Cardiac muscle cell (in vitro differentiated cells and primary cell): ENCODE data around the gene RBM24. TPM values are rescaled to one million over a fixed set of nuclear protein-coding genes. Genes with fewer than 3 reads are reported as not detected.
"Not testable (repeated sequence)": the region's sequence is repeated elsewhere in the genome, so short reads cannot be mapped to it uniquely, and the experiment has no call there.

Source experiments
- DNase-seq, 2 donors: peaks; one replicate each; pipeline versions ENCODE4 v3.0.0 to v3.0.0-alpha.2; 2010 to 2017; ENCODE audit warnings: low read depth in 1 of 2, low spot score in 1 of 2
- H3K27ac ChIP-seq: fragments of 200-600 bp; sonication (generic); 2 replicates; pipeline ENCODE4 v1.5.1; 2016
- H3K27me3 ChIP-seq: fragments of 200-600 bp; sonication (generic); 2 replicates; pipeline ENCODE4 v1.6.0; 2016; ENCODE audit warnings: control low read depth
- H3K36me3 ChIP-seq: fragments of 200-600 bp; sonication (generic); 2 replicates; pipeline ENCODE4 v1.5.1; 2016; ENCODE audit warnings: control low read depth
- H3K4me1 ChIP-seq: fragments of 200-600 bp; sonication (generic); 2 replicates; pipeline ENCODE4 v1.8.1; 2017; ENCODE audit warnings: low read depth, mild to moderate bottlenecking, mixed run types
- H3K4me3 ChIP-seq: fragments of 200-600 bp; sonication (generic); 2 replicates; pipeline ENCODE4 v1.5.1; 2016; ENCODE audit warnings: mild to moderate bottlenecking
- H3K9me3 ChIP-seq: fragments of 200-600 bp; sonication (generic); 2 replicates; pipeline ENCODE4 v1.5.1; 2017; ENCODE audit warnings: low read depth, mild to moderate bottlenecking, control low read depth
- polyA plus RNA-seq: library from polyadenylated mRNA; unstranded; fragments of >200 nt; fragmentation: Nextera tagmentation; extraction: Ambion mirVana; gene quantifications from 2 replicates; pipeline ENCODE4 v1.2.1, GENCODE V29; 2016
- total RNA-seq: library from RNA; depleted of rRNA; stranded (reverse); fragments of >200 nt; gene quantifications from 2 replicates; pipeline ENCODE4 v1.2.3, GENCODE V29; 2016
- TF ChIP-seq, protein P1 (sequence below): IDR thresholded peaks from 2 replicates; pipeline ENCODE4 v1.5.1; 2012; ENCODE audit warnings: low read depth, mild to moderate bottlenecking, low read length

Gene RBM24
- total and polyA plus RNA-seq, 2 experiments from 2014 or later, result 190 to 316 TPM

DNA sequence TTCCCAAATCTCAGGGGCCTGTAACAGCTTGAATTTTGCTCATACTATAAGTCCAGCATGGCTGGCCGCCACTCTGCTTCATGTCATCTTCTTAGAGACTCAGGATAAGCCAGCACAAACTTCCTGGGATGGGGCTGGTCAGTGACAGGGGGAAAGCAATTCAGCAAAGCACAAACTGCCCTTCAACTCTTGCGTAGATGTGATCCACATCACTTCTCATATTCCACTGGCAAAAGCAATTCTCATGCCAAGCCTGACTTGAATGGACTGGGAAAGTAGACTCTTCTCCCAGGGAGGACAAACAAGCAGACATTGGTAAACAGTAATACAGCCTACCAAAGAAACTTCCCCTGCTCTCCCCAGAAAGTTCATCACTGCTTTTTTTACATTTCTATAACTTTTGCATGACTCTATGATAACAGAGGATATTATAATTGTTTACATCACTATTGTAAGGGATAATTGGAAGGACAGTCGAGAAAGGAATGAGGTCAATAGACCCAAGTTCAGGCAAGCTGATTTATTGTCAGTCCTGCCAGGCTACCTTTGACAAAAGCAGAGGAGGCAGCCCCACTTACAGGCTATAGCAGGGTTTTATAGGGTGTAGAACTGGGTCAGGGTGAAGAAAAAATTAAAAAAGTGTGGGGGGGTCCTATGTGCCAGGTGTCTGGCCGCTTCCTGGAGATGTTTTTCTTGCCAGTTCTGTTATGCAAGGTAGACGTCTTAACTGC lies 37.4 kb downstream of the RBM24 start:
- no peaks in the 10 kb centered on the region for H3K36me3 ChIP-seq
- peaks cover 4% of the 10 kb centered on the region for H3K4me1 ChIP-seq
- no peak overlapping the region for H3K27ac ChIP-seq
- no peaks in the 10 kb centered on the region for H3K27me3 ChIP-seq
- no peaks in the 10 kb centered on the region for H3K9me3 ChIP-seq
- DNase-seq, result no peak
- H3K4me3 ChIP-seq, result no peak overlapping the region
- TF ChIP-seq, protein P1, sequence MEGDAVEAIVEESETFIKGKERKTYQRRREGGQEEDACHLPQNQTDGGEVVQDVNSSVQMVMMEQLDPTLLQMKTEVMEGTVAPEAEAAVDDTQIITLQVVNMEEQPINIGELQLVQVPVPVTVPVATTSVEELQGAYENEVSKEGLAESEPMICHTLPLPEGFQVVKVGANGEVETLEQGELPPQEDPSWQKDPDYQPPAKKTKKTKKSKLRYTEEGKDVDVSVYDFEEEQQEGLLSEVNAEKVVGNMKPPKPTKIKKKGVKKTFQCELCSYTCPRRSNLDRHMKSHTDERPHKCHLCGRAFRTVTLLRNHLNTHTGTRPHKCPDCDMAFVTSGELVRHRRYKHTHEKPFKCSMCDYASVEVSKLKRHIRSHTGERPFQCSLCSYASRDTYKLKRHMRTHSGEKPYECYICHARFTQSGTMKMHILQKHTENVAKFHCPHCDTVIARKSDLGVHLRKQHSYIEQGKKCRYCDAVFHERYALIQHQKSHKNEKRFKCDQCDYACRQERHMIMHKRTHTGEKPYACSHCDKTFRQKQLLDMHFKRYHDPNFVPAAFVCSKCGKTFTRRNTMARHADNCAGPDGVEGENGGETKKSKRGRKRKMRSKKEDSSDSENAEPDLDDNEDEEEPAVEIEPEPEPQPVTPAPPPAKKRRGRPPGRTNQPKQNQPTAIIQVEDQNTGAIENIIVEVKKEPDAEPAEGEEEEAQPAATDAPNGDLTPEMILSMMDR, result no peak

DNA sequence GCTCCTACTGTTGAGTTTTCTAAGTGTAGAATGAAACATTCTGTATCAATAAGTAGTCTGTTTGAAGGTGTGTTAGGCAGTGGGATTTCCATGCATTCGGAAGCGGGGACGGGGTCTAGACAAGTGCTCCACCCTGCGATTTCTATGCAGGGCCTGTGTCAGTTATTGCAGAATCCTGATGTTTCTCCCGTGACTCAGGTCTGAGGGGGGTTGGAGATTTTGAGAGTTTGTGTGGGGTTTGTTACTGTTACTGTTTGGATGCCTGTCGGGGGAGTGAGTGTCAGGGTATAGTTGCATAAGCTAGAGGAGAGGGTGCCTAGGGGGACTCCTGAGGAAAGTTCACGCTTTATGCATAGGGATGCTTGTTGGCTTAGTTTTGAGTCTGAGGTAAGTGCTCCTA lies 39.1 kb downstream of the RBM24 start:
- H3K9me3 ChIP-seq, DNase-seq, H3K27me3 ChIP-seq, H3K36me3 ChIP-seq, H3K4me3 ChIP-seq, H3K4me1 ChIP-seq, H3K27ac ChIP-seq: not testable (repeated sequence)

DNA sequence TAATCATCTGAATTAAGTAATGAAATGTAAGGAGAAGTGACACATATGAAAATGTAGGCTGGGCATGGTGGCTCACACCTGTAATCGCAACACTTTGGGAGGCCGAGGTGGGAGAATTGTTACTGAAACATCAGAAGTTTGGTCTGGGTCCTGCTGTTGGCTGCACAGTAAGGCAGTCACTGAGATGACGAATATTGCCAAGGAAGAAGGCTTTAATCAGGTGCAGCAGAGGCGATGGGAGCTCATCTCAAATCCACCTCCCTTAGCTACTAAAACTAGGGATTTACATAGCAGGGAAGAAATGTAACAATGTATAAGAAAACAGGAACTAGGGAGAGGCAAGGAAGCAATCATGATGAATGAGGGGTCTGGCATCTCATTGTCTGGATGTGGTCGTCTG lies 50.1 kb downstream of the RBM24 start:
- no peak for DNase-seq
- no peak overlapping the region for H3K27ac ChIP-seq
- H3K9me3 ChIP-seq, result no peaks in the 10 kb centered on the region
- H3K4me1 ChIP-seq, result no peaks in the 10 kb centered on the region
- TF ChIP-seq, protein P1, result no peak
- no peaks in the 10 kb centered on the region for H3K27me3 ChIP-seq
- no peaks in the 10 kb centered on the region for H3K36me3 ChIP-seq
- no peak overlapping the region for H3K4me3 ChIP-seq

DNA sequence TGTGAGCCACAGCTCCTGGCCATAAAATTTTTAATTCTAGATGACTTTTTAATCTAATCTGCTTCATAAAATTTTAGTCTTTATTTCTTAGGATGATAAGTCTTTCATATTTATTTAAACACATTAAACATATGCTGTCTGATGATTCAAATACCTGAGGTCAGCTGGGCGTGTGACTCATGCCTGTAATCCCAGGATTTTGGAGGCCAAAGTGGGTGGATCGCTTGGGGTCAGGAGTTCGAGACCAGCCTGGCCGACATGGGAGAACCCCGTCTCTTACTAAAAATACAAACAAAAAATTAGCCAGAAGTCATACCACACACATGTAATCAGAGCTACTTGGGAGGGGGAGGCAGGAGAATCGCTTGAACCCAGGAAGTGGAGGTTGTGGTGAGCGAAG lies 53.1 kb downstream of the RBM24 start:
- no peaks in the 10 kb centered on the region for H3K36me3 ChIP-seq
- H3K4me3 ChIP-seq, result no peak overlapping the region
- peak in 1 of 2 donors; percentile 17 for DNase-seq
- TF ChIP-seq, protein P1, result no peak
- H3K27ac ChIP-seq, result no peak overlapping the region
- H3K27me3 ChIP-seq, result no peaks in the 10 kb centered on the region
- H3K9me3 ChIP-seq, result no peaks in the 10 kb centered on the region
- H3K4me1 ChIP-seq, result no peaks in the 10 kb centered on the region

DNA sequence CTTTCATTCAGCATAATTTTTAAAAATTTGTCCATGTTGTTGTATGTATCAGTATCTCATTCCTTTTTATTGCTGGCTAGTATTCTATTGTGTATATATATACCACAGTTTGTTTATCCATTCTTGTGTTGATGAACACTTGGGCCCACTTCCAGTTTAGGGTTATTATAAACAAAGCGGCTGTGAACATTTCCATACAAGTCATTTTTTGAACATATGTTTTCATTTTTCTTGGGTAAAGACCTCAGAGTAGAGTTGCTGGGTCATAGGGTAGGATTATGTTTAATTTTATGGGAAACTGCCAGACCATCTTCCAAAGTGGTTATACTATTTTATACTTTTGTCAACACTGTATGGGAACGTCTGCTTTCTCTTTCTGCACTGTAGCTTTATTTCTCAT lies 55.3 kb downstream of the RBM24 start:
- H3K4me1 ChIP-seq, result no peaks in the 10 kb centered on the region
- no peaks in the 10 kb centered on the region for H3K9me3 ChIP-seq
- TF ChIP-seq, protein P1, result no peak
- H3K27me3 ChIP-seq, result no peaks in the 10 kb centered on the region
- no peak overlapping the region for H3K4me3 ChIP-seq
- DNase-seq, result no peak
- no peak overlapping the region for H3K27ac ChIP-seq
- H3K36me3 ChIP-seq, result no peaks in the 10 kb centered on the region

DNA sequence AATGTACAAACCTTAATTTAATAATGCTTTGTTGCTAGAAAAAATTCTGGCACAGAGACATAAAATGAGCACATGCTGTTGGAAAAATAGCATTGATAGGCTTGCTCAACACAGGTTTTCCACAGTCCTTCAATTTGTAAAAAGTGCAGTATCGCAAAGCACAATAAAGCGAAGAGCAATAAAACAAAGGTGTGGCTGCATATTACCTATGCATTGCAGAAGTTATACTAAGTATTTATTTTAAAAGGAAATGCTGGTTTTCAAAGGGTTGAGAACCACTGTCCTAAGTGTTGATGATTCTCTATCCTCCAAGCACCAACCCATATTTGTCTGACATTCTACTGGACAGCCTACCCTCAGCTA lies 58.1 kb downstream of the RBM24 start:
- no peaks in the 10 kb centered on the region for H3K27me3 ChIP-seq
- H3K4me1 ChIP-seq, result no peaks in the 10 kb centered on the region
- DNase-seq, result no peak
- H3K36me3 ChIP-seq, result no peaks in the 10 kb centered on the region
- TF ChIP-seq, protein P1, result no peak
- H3K27ac ChIP-seq, result no peak overlapping the region
- no peaks in the 10 kb centered on the region for H3K9me3 ChIP-seq
- H3K4me3 ChIP-seq, result no peak overlapping the region
